ENCODE data around the gene RNF152. TPM values are rescaled to one million over a fixed set of nuclear protein-coding genes. Genes with fewer than 3 reads are reported as not detected.
A peak's percentile ranks its signal among the peaks of the same experiment; 100 is the strongest.

Gene RNF152
- total RNA-seq, 5 donors from 2014 or later (not counting 1 experiment from before 2014, with no cell fraction given), result 0.23 to 0.78 (median 0.51) TPM

DNA sequence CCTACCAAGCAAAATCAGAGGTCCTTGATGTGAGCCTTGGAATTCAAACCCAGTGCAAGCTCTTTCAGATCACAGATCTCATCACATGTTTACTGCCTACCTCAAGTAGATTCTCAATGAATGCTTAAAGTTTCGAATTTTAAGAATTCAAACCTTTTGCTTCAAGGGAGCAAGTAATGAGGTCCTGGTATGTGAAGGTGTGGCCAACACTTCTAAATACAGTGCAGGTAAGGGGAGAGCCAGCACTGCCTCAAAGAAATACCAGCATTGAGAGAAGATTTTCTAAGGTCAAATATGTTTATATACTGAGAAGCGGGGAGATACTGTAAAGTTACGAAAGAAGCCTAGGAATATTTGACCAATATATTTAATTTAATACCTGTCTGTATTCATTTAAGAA lies 19.7 kb upstream of the RNF152 start:
- CTCF ChIA-PET, result no interaction called here
- H3K4me3 ChIP-seq (ENCODE audit: control insufficient read depth in 1 of 2, extremely low read depth in 1 of 2, low read length in 1 of 2), result no peak overlapping the region
- no peaks in the 10 kb centered on the region for H3K4me1 ChIP-seq (ENCODE audit: control insufficient read depth in 1 of 2, extremely low read depth in 1 of 2, insufficient read depth in 2 of 2, low read length in 2 of 2)
- Mint-ChIP-seq H3K27me3 (peaks cover 6 to 32% of the 10 kb centered on the region in 2 donors), H3K4me1 (no peaks in the 10 kb centered on the region), H3K36me3 (no peaks in the 10 kb centered on the region), H3K9me3 (no peaks in the 10 kb centered on the region), H3K4me3 (no peak overlapping the region), H3K27ac (no peak overlapping the region)
- no peaks in the 10 kb centered on the region for H3K9me3 ChIP-seq
- no peak for ATAC-seq (replicated peaks in 1 of 4)
- peaks cover 0 to 2% of the 10 kb centered on the region in 2 experiments for H3K27me3 ChIP-seq (replicated peaks in 1 of 2; ENCODE audit: control insufficient read depth in 2 of 2, extremely low read depth in 1 of 2, insufficient read depth in 2 of 2, low read length in 1 of 2)
- WGBS (ENCODE audit: insufficient coverage), result no CpG with 5 or more reads among the region's 3 CpGs
- no peak overlapping the region for H3K27ac ChIP-seq (ENCODE audit: low read length)
- no peaks in the 10 kb centered on the region for H3K36me3 ChIP-seq (ENCODE audit: control insufficient read depth in 2 of 2, extremely low read depth in 1 of 2, insufficient read depth in 1 of 2, low read length in 1 of 2)
- no peak for DNase-seq
- POLR2A ChIA-PET, result no interaction called here

GRCh38 chr18:61910101-61910500 lies 17.3 kb upstream of the RNF152 start:
- CTCF ChIA-PET, result no interaction called here
- Mint-ChIP-seq H3K36me3 (no peaks in the 10 kb centered on the region), H3K27me3 (peaks cover 10 to 29% of the 10 kb centered on the region in 2 donors), H3K27ac (no peak overlapping the region), H3K4me3 (no peak overlapping the region), H3K9me3 (no peaks in the 10 kb centered on the region), H3K4me1 (no peaks in the 10 kb centered on the region)
- DNase-seq (no peak), ATAC-seq (replicated peaks in 1 of 4) (no peak)
- no peak overlapping the region for H3K27ac ChIP-seq (ENCODE audit: low read length)
- H3K4me3 ChIP-seq (ENCODE audit: control insufficient read depth in 1 of 2, extremely low read depth in 1 of 2, low read length in 1 of 2), result no peak overlapping the region
- H3K36me3 ChIP-seq (ENCODE audit: control insufficient read depth in 2 of 2, extremely low read depth in 1 of 2, insufficient read depth in 1 of 2, low read length in 1 of 2), result no peaks in the 10 kb centered on the region
- H3K4me1 ChIP-seq (ENCODE audit: control insufficient read depth in 1 of 2, extremely low read depth in 1 of 2, insufficient read depth in 2 of 2, low read length in 2 of 2), result no peaks in the 10 kb centered on the region
- peaks cover 2% of the 10 kb centered on the region in 2 experiments for H3K27me3 ChIP-seq (replicated peaks in 1 of 2; ENCODE audit: control insufficient read depth in 2 of 2, extremely low read depth in 1 of 2, insufficient read depth in 2 of 2, low read length in 1 of 2)
- no peaks in the 10 kb centered on the region for H3K9me3 ChIP-seq
- POLR2A ChIA-PET, result no interaction called here

DNA sequence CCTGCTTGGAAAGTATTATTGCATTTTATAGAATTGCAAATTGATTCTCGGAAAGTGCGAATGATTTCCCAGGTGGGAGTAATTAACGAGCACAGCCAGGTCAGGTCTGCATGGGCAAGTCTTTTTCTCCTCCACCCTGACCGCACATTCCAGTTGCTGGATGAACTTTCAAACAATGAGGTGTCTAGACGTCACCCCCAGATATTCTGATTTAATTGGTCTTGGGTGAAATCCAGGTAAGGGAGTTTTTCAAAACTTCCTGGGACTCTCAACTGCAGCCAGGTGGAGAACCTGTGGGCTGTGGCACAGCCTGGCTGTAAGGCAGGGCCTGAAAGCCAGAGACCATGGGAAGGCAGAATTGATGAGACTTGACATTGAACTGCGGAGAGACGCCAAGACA lies 15.9 kb upstream of the RNF152 start:
- Mint-ChIP-seq H3K36me3 (no peaks in the 10 kb centered on the region), H3K27ac (no peak overlapping the region), H3K4me1 (no peaks in the 10 kb centered on the region), H3K27me3 (peaks cover 14 to 29% of the 10 kb centered on the region in 2 donors), H3K4me3 (no peak overlapping the region), H3K9me3 (no peaks in the 10 kb centered on the region)
- ChIA-PET POLR2A (no interaction called here), CTCF (no interaction called here)
- peaks cover 2% of the 10 kb centered on the region in 2 experiments for H3K27me3 ChIP-seq (replicated peaks in 1 of 2; ENCODE audit: control insufficient read depth in 2 of 2, extremely low read depth in 1 of 2, insufficient read depth in 2 of 2, low read length in 1 of 2)
- no CpG with 5 or more reads among the region's 7 CpGs for WGBS (ENCODE audit: insufficient coverage)
- H3K4me3 ChIP-seq (ENCODE audit: control insufficient read depth in 1 of 2, extremely low read depth in 1 of 2, low read length in 1 of 2), result no peak overlapping the region
- ATAC-seq (replicated peaks in 1 of 4) (no peak), DNase-seq (no peak)
- H3K36me3 ChIP-seq (ENCODE audit: control insufficient read depth in 2 of 2, extremely low read depth in 1 of 2, insufficient read depth in 1 of 2, low read length in 1 of 2), result no peaks in the 10 kb centered on the region
- no peaks in the 10 kb centered on the region for H3K4me1 ChIP-seq (ENCODE audit: control insufficient read depth in 1 of 2, extremely low read depth in 1 of 2, insufficient read depth in 2 of 2, low read length in 2 of 2)
- H3K27ac ChIP-seq (ENCODE audit: low read length), result no peak overlapping the region
- no peaks in the 10 kb centered on the region for H3K9me3 ChIP-seq

DNA sequence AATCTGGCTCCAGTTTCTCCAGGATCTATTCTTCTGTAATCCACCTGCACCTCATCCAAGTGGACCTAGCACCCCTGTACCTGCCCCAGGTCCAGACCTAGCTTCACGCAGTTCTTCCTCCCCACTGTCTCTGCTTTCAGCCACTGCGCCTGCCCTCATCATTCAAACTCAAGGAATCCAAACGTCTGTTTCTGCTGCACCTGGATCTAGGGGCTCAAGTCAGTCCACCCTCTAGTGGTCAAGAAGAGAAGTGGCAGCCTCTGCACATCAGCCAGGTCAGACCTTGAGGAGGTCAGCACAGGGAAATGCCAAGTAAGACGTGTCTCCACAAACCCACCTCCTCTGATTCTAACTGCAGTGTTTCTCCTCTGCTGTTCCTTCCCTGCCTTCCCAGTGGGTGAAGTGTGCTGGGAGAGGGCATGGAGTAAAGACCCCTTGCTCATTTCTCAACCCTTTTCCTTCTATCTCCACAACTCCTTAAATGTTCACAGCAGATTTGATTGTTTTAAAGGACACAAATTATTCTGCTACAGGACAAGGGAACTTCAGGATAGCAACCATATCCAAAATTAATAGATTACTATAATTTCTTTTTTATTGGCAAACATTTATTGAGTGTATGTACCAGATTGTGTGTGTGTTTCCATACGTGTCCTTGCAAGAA lies 8.6 kb upstream of the RNF152 start:
- Mint-ChIP-seq H3K4me1 (peaks cover 0 to 6% (median 2%) of the 10 kb centered on the region in 3 donors), H3K27ac (no peak overlapping the region), H3K36me3 (no peaks in the 10 kb centered on the region), H3K4me3 (no peak overlapping the region), H3K9me3 (no peaks in the 10 kb centered on the region), H3K27me3 (peaks cover 28 to 35% of the 10 kb centered on the region in 2 donors)
- Histone ChIP-seq H3K27ac (ENCODE audit: low read length) (no peak overlapping the region), H3K4me1 (ENCODE audit: control insufficient read depth in 1 of 2, extremely low read depth in 1 of 2, insufficient read depth in 2 of 2, low read length in 2 of 2) (peaks cover 0 to 4% of the 10 kb centered on the region in 2 experiments), H3K4me3 (ENCODE audit: control insufficient read depth in 1 of 2, extremely low read depth in 1 of 2, low read length in 1 of 2) (no peak overlapping the region), H3K27me3 (replicated peaks in 1 of 2; ENCODE audit: control insufficient read depth in 2 of 2, extremely low read depth in 1 of 2, insufficient read depth in 2 of 2, low read length in 1 of 2) (peaks cover 2 to 17% of the 10 kb centered on the region in 2 experiments), H3K36me3 (ENCODE audit: control insufficient read depth in 2 of 2, extremely low read depth in 1 of 2, insufficient read depth in 1 of 2, low read length in 1 of 2) (no peaks in the 10 kb centered on the region), H3K9me3 (no peaks in the 10 kb centered on the region)
- peak; percentile 75 to 86 (median 82) for ATAC-seq (replicated peaks in 1 of 4)
- peak in 18 of 35 experiments; percentile 2 to 62 (median 18) for DNase-seq
- ChIA-PET CTCF (interaction anchor here (0.6 to 1.3 kb wide), 10 partner anchors 8 to 199 kb away, joined by 3 to 6 read pairs (median 3); partner anchors contain the start of gene RNF152 (in 1 of the 2)), POLR2A (no interaction called here)
- 13% methylated on average over 3 of the region's 5 CpGs for WGBS (ENCODE audit: insufficient coverage)

DNA sequence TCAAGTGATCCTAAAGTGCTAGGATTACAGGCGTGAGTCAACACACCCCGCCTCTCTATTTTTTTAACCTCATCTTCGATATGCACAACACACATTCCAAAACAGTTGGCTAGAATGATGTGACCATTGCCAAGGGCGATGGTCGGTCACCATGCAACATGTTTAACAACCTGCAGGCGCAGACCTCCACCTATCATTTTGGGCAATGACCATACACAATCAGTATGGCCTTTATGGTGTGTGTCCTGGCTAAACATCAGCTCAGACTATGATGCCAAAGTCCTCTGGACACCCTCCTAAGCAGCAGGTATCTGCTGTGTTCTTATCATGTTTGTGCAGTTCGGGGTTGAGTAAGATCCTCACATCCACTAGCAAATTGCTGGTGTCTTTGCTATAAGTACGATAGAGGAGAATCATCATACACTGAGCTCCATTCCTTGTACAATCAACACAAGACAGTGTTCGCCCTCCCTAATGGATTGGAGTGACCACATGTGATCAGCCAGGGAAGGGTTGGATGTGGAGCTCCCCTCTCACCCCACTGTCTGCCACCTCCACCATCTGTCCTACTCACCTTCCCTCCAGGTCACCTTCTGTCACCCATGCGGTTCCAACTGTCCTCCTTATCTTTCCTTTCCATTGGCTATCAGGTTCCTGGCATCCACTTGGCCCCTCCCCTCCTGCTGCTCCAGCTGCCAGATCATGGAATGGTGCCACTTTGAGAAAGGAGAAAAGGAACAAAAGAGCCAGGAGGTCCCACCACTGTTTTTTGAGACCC lies 7.9 kb upstream of the RNF152 start:
- whole genome bisulfite sequencing (ENCODE audit: insufficient coverage), result 96% methylated on average over 3 of the region's 10 CpGs
- peaks cover 0 to 6% (median 2%) of the 10 kb centered on the region in 3 donors for H3K4me1 Mint-ChIP-seq
- no peak overlapping the region for H3K4me3 Mint-ChIP-seq
- ChIA-PET CTCF (interaction anchor here (0.6 to 1.3 kb wide), 6 partner anchors 13 to 200 kb away, joined by 3 to 4 read pairs (median 3); no protein-coding TSS in a partner anchor), POLR2A (no interaction called here)
- ATAC-seq (replicated peaks in 1 of 4), result no peak
- H3K27me3 ChIP-seq (replicated peaks in 1 of 2; ENCODE audit: control insufficient read depth in 2 of 2, extremely low read depth in 1 of 2, insufficient read depth in 2 of 2, low read length in 1 of 2), result peaks cover 5 to 22% of the 10 kb centered on the region in 2 experiments
- no peaks in the 10 kb centered on the region for H3K36me3 Mint-ChIP-seq
- H3K27me3 Mint-ChIP-seq, result peaks cover 30 to 36% of the 10 kb centered on the region in 2 donors
- H3K4me3 ChIP-seq (ENCODE audit: control insufficient read depth in 1 of 2, extremely low read depth in 1 of 2, low read length in 1 of 2), result no peak overlapping the region
- H3K9me3 Mint-ChIP-seq, result no peaks in the 10 kb centered on the region
- DNase-seq, result no peak
- H3K36me3 ChIP-seq (ENCODE audit: control insufficient read depth in 2 of 2, extremely low read depth in 1 of 2, insufficient read depth in 1 of 2, low read length in 1 of 2), result no peaks in the 10 kb centered on the region
- H3K4me1 ChIP-seq (ENCODE audit: control insufficient read depth in 1 of 2, extremely low read depth in 1 of 2, insufficient read depth in 2 of 2, low read length in 2 of 2), result peaks cover 0 to 4% of the 10 kb centered on the region in 2 experiments
- no peaks in the 10 kb centered on the region for H3K9me3 ChIP-seq
- H3K27ac ChIP-seq (ENCODE audit: low read length), result no peak overlapping the region
- no peak overlapping the region for H3K27ac Mint-ChIP-seq

DNA sequence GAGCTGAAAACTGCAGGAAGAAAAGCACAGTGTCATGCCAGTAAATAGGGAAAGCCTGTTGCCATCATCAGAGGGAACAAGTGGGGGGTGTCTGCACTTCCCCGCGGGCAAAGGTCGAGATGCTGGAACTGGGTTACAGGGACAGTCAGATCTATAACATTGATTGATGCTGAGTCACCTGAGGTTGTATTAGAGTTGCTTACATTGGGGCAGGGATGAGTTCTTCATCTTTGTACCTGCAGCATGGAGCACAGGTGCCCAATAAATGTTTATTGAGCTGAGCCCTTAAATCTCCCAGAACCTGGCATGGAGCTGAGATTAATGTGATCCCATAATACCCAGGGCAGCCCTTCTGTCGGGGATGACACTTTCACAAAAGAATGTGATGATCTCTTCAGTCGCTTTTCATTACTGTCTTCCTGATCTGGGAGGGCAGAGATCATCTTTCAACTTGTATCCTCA lies 5.9 kb upstream of the RNF152 start:
- H3K36me3 ChIP-seq (ENCODE audit: control insufficient read depth in 2 of 2, extremely low read depth in 1 of 2, insufficient read depth in 1 of 2, low read length in 1 of 2), result no peaks in the 10 kb centered on the region
- no peak for DNase-seq
- POLR2A ChIA-PET, result no interaction called here
- Mint-ChIP-seq H3K4me3 (no peak overlapping the region), H3K4me1 (peaks cover 5 to 6% (median 6%) of the 10 kb centered on the region in 3 donors), H3K9me3 (no peaks in the 10 kb centered on the region), H3K27ac (no peak overlapping the region), H3K36me3 (no peaks in the 10 kb centered on the region), H3K27me3 (peaks cover 33 to 37% of the 10 kb centered on the region in 2 donors)
- H3K9me3 ChIP-seq, result no peaks in the 10 kb centered on the region
- ATAC-seq (replicated peaks in 1 of 4), result no peak
- H3K27me3 ChIP-seq (replicated peaks in 1 of 2; ENCODE audit: control insufficient read depth in 2 of 2, extremely low read depth in 1 of 2, insufficient read depth in 2 of 2, low read length in 1 of 2), result peaks cover 5 to 37% of the 10 kb centered on the region in 2 experiments
- H3K4me1 ChIP-seq (ENCODE audit: control insufficient read depth in 1 of 2, extremely low read depth in 1 of 2, insufficient read depth in 2 of 2, low read length in 2 of 2), result peaks cover 0 to 13% of the 10 kb centered on the region in 2 experiments
- CTCF ChIA-PET, result interaction anchor here (0.6 to 0.7 kb wide), 3 partner anchors 33 to 131 kb away, joined by 3 to 8 read pairs (median 3); no protein-coding TSS in a partner anchor
- no peak overlapping the region for H3K27ac ChIP-seq (ENCODE audit: low read length)
- no peak overlapping the region for H3K4me3 ChIP-seq (ENCODE audit: control insufficient read depth in 1 of 2, extremely low read depth in 1 of 2, low read length in 1 of 2)
- 76% methylated on average over 3 of the region's 5 CpGs for WGBS (ENCODE audit: insufficient coverage)

Measured in T-cell (primary cell).